ENCODE measurements around the gene USH1C. TPM values are rescaled to one million over a fixed set of nuclear protein-coding genes. Genes with fewer than 3 reads are reported as not detected.

Gene USH1C
- total and polyA plus RNA-seq, 2 of the 13 experiments (the other 11 are each of a cell fraction or from before 2014, with no cell fraction given): not detected

DNA sequence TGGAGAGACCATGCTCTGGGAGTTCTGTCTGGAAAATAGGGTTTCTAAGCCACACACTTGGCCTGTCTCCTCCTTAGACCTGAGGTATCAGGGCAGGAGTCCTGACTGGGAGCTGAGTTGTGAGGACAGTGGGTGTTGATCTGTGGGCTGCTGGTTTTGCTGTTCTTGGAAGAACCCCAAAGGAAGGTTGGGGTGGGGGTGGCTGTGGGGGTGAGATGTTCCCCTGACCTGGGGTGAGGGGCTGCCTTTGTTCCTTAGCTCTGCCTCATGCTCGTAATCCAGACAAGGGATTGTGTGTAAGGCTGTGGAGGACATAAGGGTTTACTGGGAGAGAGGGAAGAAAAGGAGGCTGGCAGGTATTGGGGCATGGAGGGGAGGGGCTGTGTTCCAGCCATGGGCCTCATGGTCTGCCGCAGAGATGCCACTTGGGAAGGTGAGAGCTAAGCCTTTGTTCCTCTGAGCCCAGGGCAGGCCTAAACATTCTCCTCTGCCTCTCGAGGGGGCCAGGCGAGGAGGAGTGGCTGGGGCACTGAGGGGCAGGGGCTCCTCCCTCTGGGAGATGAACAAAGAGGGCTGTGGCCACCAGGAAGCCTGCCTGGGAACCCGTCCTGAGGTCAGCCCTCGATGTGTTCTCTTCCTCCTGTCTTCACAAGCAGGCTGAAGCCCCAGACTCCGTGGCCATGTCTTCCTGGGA lies 7.3 kb upstream of the USH1C start:
- Histone ChIP-seq H3K27ac (ENCODE audit: extremely low read length, insufficient read depth, low read length) (no peak overlapping the region), H3K4me1 (ENCODE audit: insufficient read depth, low read length) (no peaks in the 10 kb centered on the region), H3K9me3 (ENCODE audit: low read length) (no peaks in the 10 kb centered on the region), H3K79me2 (ENCODE audit: insufficient read depth, low read length) (no peaks in the 10 kb centered on the region), H3K27me3 (ENCODE audit: control insufficient read depth in 1 of 2, insufficient read depth in 2 of 2, low read length in 2 of 2) (peaks cover 3 to 17% of the 10 kb centered on the region in 2 experiments; a peak in 3 of 5 replicates), H4K20me1 (ENCODE audit: insufficient read depth, low read length) (no peaks in the 10 kb centered on the region), H3K4me3 (replicated peaks in 1 of 3; ENCODE audit: insufficient read depth in 1 of 3, low read depth in 2 of 3, low read length in 3 of 3) (no peak overlapping the region), H3K9ac (ENCODE audit: insufficient read depth, low read depth, low read length) (no peak overlapping the region), H2AFZ (ENCODE audit: low read length) (no peak overlapping the region), H3K36me3 (replicated peaks in 1 of 2; ENCODE audit: control insufficient read depth in 1 of 2, insufficient read depth in 2 of 2, low read length in 2 of 2) (no peaks in the 10 kb centered on the region), H3K4me2 (ENCODE audit: low read depth, low read length) (no peak overlapping the region)
- in situ Hi-C loops (cut with HindIII; ENCODE audit: extremely low pct_ligation_motif_present, low pct_unique_long_range_greater_than_20kb) (no loop called here), intact Hi-C loops (cut with micrococcal nuclease; ENCODE audit: unreplicated experiment) (no loop called here)
- no peak for FAIRE-seq
- TF ChIP-seq KAT7 (CRISPR knock-in tag; IDR thresholded peaks at IDR 0.05; ENCODE audit: borderline replicate concordance): no peak
- no peak for TF ChIP-seq GZF1 (CRISPR knock-in tag; IDR thresholded peaks at IDR 0.05)
- TF ChIP-seq PAXIP1 (CRISPR knock-in tag; conservative IDR thresholded peaks at IDR 0.05): no peak
- TF ChIP-seq STAG1 (CRISPR knock-in tag; IDR thresholded peaks at IDR 0.05): no peak
- TF ChIP-seq ZNF776 (CRISPR knock-in tag; IDR thresholded peaks at IDR 0.05): no peak
- no peak for TF ChIP-seq PPARG (CRISPR knock-in tag; conservative IDR thresholded peaks at IDR 0.05)
- no peak for TF ChIP-seq PHB2 (IDR thresholded peaks at IDR 0.05; ENCODE audit: partially characterized antibody)
- TF ChIP-seq NR3C1 (CRISPR knock-in tag; IDR thresholded peaks at IDR 0.05): no peak
- TF ChIP-seq ZFAT (CRISPR knock-in tag; conservative IDR thresholded peaks at IDR 0.05): no peak
- TF ChIP-seq ZEB1 (IDR thresholded peaks at IDR 0.05; ENCODE audit: insufficient replicate concordance, low read depth): no peak
- TF ChIP-seq ZNF124 (CRISPR knock-in tag; IDR thresholded peaks at IDR 0.05): no peak
- TF ChIP-seq JARID2 (CRISPR knock-in tag; IDR thresholded peaks at IDR 0.05; ENCODE audit: insufficient replicate concordance): no peak
- no peak for TF ChIP-seq ZSCAN20 (CRISPR knock-in tag; IDR thresholded peaks at IDR 0.05; ENCODE audit: borderline replicate concordance)
- no peak for TF ChIP-seq FOXJ3 (CRISPR knock-in tag; IDR thresholded peaks at IDR 0.05; ENCODE audit: borderline replicate concordance)
- TF ChIP-seq FOXK1 (CRISPR knock-in tag; IDR thresholded peaks at IDR 0.05; ENCODE audit: borderline replicate concordance, low read depth): no peak
- TF ChIP-seq IRX3 (CRISPR knock-in tag; IDR thresholded peaks at IDR 0.05; ENCODE audit: borderline replicate concordance, low read depth): no peak
- no peak for TF ChIP-seq TMF1 (CRISPR knock-in tag; IDR thresholded peaks at IDR 0.05; ENCODE audit: low read depth)
- no peak for DNase-seq (ENCODE audit: low spot score)
- 10% methylated on average over 7 of the region's 7 CpGs for WGBS (ENCODE audit: low lambda C conversion rate)
- no peak for ATAC-seq
- no TSS peak for BruUV-seq (replicated peaks)
- CTCF ChIA-PET (ENCODE audit: low intra/inter-chr PET ratio, low total read pairs): no interaction called here
- POLR2A ChIA-PET: no interaction called here
